ENCODE results near the gene THNSL1.
"Not testable (repeated sequence)": the region's sequence is repeated elsewhere in the genome, so short reads cannot be mapped to it uniquely, and the experiment has no call there.

THNSL1 gene

GRCh38 chr10:25016376-25017153 lies at the start of gene THNSL1:
Gene THNSL1 (plus strand): TSS chr10:25016612. CDS start chr10:25023224, 6,612 bp downstream.
- DNase-seq (ENCODE audit: low read depth in 2 of 2): peak; percentile 93 to 98

- no peak for DNase-seq (ENCODE audit: low read depth in 2 of 2)
These were observed 49.4 kb upstream of the THNSL1 start for GRCh38 chr10:24966962-24967481.

GRCh38 chr10:24968349-24968748 lies 48.1 kb upstream of the THNSL1 start:
- no peak for DNase-seq (ENCODE audit: low read depth in 2 of 2)

- not testable (repeated sequence) for DNase-seq (ENCODE audit: low read depth in 2 of 2)
These were observed 47.5 kb upstream of the THNSL1 start for GRCh38 chr10:24968951-24969350.

- DNase-seq (ENCODE audit: low read depth in 2 of 2): no peak
These were observed 46.6 kb upstream of the THNSL1 start for GRCh38 chr10:24969841-24970281.

- DNase-seq (ENCODE audit: low read depth in 2 of 2): no peak
These were observed 45.0 kb upstream of the THNSL1 start for GRCh38 chr10:24971374-24971773.

- DNase-seq (ENCODE audit: low read depth in 2 of 2): no peak
These were observed 43.2 kb upstream of the THNSL1 start for GRCh38 chr10:24973163-24973562.

GRCh38 chr10:24974976-24975375 lies 41.4 kb upstream of the THNSL1 start:
- no peak for DNase-seq (ENCODE audit: low read depth in 2 of 2)

- DNase-seq (ENCODE audit: low read depth in 2 of 2): no peak
These were observed 36.7 kb upstream of the THNSL1 start for GRCh38 chr10:24979685-24980084.

- no peak for DNase-seq (ENCODE audit: low read depth in 2 of 2)
These were observed 35.2 kb upstream of the THNSL1 start for GRCh38 chr10:24981161-24981710.

GRCh38 chr10:24982319-24983112 lies 33.9 kb upstream of the THNSL1 start:
- no peak for DNase-seq (ENCODE audit: low read depth in 2 of 2)

GRCh38 chr10:24983130-24983529 lies 33.3 kb upstream of the THNSL1 start:
- DNase-seq (ENCODE audit: low read depth in 2 of 2): no peak

GRCh38 chr10:24983946-24984345 lies 32.5 kb upstream of the THNSL1 start:
- DNase-seq (ENCODE audit: low read depth in 2 of 2): no peak

GRCh38 chr10:24984906-24985305 lies 31.5 kb upstream of the THNSL1 start:
- DNase-seq (ENCODE audit: low read depth in 2 of 2): no peak

- no peak for DNase-seq (ENCODE audit: low read depth in 2 of 2)
These were observed 27.4 kb upstream of the THNSL1 start for GRCh38 chr10:24988831-24989640.

- DNase-seq (ENCODE audit: low read depth in 2 of 2): no peak
These were observed 26.5 kb upstream of the THNSL1 start for GRCh38 chr10:24989867-24990266.

- no peak for DNase-seq (ENCODE audit: low read depth in 2 of 2)
These were observed 25.1 kb upstream of the THNSL1 start for GRCh38 chr10:24991298-24991697.

GRCh38 chr10:24992512-24993133 lies 23.8 kb upstream of the THNSL1 start:
- DNase-seq (ENCODE audit: low read depth in 2 of 2): no peak

- no peak for DNase-seq (ENCODE audit: low read depth in 2 of 2)
These were observed 23.0 kb upstream of the THNSL1 start for GRCh38 chr10:24993237-24993958.

- no peak for DNase-seq (ENCODE audit: low read depth in 2 of 2)
These were observed 21.3 kb upstream of the THNSL1 start for GRCh38 chr10:24995072-24995471.
